GM21528 (cell line): ENCODE data around the gene SLC25A15.

Experiments
- ATAC-seq: cut with Tn5 transposase; IDR thresholded peaks from one replicate; pipeline ENCODE4 v1.9.1; 2021; ENCODE audit warnings: mild to moderate bottlenecking, moderate library complexity; ENCODE audit not compliant: unreplicated experiment, low FRiP score

SLC25A15 gene

DNA sequence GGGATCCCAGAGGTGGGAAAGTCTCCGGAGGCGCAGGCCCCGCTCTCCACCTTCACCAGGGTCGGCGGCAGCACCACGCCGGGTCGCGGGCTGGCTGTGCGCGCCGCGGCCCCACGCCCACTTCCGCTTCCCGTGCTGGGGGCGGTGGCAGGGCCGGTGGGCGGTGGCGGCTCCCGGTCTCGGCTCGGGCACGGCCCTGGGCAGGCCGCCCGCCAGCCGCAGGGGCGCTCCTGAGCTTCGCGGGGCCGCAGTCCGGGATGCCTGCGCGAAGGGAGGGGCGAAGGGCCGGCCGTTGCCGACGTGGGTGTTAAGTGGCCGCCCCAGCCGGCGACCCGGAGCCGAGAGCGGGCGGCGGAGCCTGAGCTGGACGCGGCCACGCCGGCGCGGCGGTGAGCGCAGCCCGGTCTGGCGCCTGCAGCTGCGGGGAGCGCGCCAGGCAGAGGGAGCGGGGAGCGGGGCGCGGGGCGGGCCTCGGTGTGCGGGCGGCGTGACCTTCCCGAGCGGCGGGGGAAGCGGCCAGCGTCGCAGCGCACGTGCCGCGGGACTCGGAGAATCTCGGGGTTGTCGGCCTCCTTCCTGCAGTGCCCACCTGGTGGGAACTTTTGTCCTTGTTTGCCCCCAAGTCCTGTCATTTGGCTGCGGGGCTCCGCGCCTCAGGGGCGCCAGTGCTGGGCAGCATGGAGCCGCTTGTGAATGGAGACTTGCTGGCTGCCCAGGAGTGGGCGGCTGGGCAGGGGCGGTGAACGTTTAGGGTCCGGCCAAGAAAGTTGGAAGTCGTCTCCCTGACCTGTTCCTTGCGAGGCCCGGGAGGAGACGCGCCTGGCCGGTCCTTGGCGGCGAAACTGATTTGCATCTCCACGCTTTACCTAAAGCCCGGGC, at the start of gene SLC25A15:
Gene SLC25A15, plus strand, starts transcription at position 337 of the 879 bp plus-strand sequence. CDS start 3,616 bp downstream, outside the sequence.
- ATAC-seq: peak; percentile 82

DNA sequence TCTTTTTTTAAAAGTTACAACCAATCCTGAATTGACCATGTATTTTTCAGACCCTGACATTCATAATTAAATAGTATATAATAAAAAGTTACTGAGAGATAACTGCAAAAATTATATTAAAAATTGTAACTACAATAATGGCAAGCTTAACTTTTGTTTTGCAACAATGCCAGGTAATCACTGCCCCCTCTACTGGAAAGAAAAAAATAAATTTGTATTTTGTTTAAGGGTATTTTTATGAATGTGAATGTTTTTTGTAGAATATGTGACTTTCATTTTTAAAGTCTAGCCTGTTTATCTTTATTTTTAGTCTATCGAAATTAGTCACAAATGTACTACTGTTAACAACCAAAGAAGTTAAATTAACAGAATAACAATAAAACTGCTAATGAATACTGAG, 40.1 kb upstream of the SLC25A15 start:
- no peak for ATAC-seq

DNA sequence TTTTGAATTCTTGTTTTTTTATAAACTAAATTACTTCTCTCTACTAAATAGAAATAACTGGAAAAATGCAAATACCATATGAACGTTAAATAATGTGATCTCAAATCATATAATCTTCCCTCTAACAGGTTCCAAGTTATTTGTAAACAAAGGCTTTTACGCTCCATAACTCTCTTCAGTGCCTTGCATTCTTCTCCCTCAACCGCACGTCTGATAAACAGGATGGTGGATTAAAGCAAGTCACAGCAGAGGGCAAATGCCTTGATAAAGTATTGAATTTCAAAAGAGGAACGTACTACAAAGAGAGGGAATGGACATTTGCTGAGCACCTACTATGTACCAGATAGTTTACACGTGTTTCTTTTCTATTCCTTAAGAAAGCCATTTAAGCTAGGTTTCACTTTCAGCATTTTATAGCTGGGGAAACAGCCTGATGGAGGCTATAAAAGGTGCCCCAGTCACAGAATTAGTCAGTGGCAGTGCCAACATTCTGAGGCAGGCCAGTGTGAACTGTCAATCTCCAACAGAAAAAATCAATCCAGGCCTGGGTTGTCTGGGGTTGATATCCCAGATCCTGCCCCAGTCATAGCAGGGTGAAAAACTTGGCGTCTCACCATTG, 34.2 kb upstream of the SLC25A15 start:
- ATAC-seq: no peak

DNA sequence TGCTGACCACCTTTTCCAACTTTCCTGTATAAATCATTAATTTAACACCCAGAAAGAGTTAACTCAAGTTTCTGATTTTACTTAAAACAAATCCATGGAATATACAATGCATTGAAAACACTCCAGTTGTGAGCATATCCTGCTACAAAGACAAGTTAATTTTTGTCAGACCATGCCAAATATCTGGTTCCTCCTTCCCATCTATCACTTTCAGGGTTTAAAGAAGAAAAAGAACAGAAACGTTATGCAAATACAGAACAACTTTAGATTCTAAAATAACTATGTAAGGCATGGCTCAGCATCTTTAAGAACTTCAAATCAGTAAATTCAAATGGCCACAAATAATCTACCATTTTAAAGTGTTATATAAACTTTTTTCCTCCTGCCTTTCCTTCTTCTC, 33.4 kb upstream of the SLC25A15 start:
- peak; percentile 64 for ATAC-seq

DNA sequence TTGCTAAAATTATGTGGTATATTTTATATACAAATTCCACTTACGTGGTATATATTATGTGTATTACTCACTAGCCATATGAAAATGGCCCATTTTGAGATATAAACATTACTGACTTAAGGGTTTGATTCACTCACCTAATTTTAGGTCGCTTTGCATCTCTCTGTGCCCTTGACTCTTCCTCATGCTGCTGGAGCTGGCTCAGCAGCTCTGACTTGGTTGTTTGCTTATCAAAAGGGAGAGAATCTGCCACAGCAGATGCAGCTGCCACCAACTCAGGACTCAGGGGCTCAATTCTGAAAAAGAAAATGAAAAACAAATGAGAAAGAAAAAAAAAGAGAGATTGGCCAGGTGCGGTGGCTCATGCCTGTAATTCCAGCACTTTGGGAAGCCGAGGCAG, 30.6 kb upstream of the SLC25A15 start:
- no peak for ATAC-seq

DNA sequence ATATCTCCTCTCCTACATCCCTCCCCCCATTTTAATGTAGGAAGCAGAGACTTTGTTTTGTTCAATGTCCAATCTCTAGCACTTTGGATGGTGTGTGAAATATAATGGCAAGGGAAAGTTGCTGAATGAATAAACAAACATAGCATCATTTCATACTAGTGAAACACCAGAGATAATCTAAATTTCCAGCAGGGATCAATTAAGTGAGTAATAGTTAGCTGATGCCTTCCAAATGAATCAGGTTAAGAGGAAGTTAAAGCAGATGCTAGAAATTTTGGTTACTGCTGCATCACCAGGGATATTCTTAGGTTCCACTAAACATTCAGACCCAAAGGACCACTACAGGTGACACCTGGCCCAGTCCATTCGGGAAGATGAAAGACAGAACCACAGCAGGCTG, 26.6 kb upstream of the SLC25A15 start:
- no peak for ATAC-seq

DNA sequence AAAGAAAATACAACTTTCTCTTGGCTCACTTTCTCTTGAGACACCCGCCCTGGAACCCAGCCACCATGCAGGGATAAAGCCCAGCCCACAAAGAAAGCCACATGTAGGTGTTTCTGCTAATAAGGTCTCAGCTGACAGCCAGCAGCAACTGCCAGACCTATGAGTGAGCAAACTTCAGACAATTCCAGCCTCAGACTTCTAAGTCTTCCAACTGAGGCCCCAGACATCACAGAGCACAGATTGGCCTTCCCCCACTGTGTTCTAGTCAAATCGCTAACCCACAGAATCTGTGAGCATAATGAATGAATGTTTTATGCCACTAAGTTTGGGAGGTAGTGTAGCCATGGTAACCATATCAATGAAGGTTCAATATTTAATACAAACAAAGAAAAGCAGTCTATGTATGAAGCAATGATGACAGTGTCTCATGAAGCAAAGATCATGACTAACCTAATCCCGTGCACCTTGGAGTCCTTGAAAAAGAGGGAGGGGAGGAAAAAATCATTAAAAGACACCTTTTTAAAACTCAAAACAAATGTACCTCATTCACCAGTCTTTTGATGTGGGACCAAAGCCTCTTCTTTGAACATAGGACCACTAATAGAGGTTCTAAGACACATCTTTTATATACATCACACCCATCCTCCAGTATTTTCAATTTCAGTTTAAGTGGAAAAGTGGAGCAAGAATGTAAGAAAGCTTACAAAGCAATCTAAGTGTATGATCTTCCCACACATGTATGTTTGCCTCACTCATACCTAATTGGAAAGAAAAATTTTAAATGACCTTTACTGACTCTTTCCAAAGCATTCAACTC, 24.6 kb upstream of the SLC25A15 start:
- ATAC-seq: no peak

DNA sequence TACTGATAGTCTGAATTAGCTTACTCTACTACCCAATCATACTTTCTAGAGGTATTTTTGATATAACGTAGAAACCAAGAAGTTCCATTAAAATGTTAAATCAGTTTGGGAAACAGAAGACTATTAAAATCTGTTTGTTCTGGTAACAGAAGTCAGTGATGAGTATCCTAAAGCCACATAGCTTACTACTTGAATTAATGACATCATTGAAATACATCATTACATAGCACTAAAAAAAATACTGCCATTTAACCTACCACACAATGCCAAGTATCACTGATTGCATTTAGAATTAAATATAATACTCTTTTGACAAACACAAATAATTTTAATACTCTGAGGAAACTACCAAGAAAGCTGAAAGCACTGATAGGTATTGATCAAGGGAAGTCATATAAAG, 23.8 kb upstream of the SLC25A15 start:
- no peak for ATAC-seq

DNA sequence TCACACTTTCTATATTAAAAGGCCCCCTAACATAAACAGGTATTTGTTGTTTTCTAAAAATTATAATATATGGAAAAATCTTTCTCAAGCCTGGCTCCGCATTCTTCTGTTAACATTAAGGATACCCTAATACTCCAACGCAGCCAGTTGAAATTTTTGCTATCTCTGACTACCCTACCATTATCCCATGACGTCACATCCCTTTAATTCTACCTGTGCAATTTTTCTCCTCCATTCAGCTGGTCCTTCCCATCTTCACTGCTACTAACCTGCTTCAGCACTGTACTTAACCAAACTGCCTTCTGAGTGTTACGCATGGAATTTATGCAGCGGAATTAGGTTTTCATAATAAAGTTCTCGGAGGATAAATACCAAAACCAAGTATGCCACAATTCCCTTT, 19.4 kb upstream of the SLC25A15 start:
- ATAC-seq: no peak

DNA sequence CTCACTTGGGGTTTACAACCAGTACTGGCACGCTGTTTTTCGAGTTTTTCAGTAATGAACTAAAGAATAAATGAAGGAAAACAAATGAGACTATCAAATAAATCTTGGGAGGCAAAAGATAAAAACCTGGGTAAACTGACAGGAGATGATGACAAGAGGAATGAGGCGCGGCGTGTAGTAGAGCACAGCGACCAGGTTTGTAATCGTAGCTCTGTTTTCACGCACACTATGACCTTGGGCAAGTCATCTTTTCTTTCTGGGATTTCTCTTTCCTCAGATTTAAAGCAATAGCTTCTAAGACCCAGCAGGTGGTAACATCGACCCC, 18.8 kb upstream of the SLC25A15 start:
- no peak for ATAC-seq

DNA sequence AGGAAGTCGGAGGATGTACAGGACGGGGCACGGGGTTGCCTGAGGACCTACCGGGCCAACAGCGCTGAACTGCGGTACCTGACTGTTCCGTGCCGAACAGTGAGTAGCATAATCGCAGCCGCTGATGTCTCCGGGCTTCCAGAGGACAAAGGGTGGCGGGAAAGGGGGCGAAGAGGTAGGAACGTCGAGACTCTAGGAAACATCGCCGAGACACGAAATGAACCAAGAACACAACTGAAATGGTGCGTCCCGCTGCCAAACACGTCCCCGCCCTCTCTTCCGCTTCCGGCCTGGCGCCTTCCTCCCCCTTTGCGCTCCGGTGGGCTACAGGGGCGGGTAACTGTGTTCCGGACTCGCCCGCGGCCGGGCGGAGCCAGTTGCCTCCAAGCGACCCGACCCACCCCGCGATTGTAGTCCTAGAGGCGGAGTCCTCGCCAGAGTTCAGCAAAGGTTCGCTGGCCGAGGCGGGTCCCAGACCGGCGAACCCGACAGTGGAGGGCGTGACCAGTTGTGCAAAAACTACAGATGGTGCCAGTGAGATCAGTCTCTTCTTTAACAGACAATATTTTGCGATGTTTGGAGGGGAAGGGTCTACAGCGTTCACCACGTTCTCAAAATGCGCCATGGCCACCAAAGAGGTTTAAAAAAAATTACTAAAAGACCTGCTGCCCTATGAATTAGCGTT, 18.3 kb upstream of the SLC25A15 start, which contains the start of gene MRPS31:
Gene MRPS31, minus strand, starts transcription at position 257 of the 685 bp plus-strand sequence. Its CDS starts 54 bp downstream, at position 203.
- peak; percentile 96 for ATAC-seq

DNA sequence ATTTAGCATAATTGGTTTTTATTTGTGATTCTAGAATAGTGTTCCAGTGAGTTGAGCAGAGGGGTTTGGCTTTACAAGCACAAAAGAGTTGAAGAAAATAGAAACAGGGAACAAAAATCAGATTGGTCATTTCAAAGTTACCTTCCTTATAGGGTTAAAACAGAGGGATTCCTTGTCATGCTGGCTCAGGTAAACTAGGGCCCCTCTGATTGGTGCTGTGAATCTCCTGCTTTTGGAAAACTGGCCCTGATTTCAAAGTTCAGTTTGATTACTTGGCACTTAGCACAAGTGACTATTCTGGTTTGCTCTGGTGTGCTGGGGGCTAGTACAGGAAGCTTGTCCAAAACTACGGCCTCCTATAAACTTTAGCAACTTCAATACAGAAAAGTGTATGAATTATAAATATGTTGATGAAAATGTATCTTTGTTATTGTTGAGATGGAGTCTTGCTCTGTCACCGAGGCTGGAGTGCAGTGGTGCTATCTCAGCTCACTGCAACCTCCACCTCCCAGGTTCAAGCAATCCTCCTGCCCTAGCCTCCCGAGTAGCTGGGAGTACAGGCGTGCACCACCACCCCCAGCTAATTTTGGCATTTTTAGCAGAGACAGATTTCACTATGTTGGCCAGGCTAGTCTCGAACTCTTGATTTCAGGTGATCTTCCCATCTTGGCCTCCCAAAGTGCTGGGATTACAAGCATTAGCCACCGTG, 16.5 kb upstream of the SLC25A15 start:
- ATAC-seq: no peak

DNA sequence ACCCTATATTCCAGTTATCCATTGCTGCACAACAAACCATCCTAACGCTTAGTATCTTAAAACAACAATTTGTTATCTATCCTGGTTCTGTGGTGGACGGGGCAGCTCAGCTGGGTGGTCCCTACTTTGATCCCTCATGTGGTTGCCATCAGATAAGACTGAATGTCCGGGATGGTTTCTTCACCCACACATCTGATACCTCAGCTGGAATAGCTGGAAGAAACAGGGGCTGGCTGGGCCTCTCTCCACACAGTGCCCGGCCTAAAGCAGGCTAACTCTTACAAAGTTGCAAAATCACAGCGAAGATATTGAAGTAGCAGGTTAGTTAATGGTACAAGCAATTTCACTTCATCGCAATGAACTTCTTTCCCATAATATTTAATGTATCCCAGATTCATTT, 14.7 kb upstream of the SLC25A15 start:
- no peak for ATAC-seq

DNA sequence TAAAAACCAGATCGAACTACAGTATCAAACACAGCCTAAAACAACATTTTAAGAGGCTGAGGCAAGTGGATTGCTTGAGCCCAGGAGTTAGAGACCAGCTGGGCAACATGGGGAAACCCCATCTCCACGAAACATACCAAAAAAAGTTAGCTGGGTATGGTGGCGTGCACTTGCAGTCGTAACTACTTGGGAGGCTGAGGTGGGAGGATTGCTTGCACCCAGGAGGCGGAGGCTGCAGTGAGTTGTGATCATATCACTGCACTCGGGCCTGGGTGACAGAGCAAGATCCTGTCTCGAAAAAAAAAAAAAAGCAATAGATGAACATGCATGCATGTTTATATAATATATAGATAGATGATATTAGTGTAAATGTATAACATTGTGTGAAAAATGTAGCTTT, 13.2 kb upstream of the SLC25A15 start:
- ATAC-seq: no peak

DNA sequence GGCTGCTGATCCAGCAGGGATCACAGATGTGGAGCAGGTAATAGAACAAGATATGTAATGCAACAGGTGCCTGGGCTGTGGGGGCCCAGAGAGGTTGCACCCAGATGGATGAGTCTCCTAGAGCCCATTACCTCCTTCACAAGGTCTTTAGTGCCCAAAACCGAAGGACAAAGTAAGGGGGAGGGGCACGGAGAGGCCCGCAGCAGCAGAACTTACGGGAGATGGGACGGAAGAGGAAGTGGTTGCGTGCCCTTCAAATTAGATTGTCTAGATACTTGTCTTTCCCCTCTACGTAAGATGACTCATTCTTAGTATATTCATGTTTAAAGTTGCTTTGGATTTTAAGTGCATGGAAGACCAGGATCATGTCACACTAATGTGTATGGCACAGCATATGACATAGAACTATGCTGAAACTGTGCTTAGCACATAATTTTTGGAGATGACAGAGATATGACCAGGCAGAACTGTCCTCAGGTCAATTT, 12.7 kb upstream of the SLC25A15 start:
- peak; percentile 46 for ATAC-seq

DNA sequence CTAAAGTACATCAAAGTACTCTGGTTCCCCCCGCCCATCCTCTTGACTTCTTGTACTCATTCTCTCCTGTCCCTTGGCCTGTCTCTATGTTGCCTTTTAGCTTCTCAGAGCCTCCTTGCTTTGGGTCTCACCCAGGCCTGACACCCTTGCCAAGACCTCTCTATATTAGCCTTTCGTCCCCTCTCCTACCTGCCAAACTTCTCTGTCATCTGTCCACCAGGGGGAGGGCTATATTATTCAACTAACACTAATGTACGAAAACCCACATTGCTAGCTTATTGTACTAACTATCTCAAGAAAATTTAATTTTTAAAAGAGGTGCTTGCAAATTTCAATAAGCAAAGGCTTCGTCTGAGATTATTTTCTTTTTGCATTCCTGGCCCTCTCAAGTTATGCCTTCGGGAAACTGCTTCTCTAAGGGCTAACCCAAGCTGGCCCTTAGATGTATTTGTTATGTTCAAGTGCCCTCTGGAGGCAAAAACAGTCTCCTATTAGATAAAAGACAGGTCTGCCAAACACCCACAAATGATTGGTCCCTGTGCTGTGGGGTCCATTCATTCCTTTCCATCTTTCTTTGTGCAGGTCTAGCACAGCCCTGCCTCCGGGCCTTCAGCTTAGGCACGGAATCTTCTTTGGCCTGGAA, 12.1 kb upstream of the SLC25A15 start:
- peak; percentile 79 for ATAC-seq

DNA sequence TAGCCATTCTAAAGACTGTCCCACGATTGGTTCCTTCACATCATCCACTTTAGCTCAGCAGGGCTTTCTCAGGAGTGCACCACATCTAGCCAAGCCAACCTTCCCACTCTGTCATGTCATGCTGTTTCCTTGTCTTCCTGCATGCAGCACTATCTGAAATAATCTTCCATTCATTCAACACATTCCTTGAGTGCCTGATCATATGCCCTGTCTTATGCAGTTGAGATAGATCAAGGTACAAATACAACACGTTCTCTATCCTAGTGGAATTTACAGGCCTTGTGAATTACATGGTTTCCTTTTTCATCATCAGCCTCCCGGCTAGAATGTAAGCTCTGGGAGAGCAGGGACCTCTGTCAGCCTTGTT, 11.6 kb upstream of the SLC25A15 start:
- peak; percentile 6 for ATAC-seq

DNA sequence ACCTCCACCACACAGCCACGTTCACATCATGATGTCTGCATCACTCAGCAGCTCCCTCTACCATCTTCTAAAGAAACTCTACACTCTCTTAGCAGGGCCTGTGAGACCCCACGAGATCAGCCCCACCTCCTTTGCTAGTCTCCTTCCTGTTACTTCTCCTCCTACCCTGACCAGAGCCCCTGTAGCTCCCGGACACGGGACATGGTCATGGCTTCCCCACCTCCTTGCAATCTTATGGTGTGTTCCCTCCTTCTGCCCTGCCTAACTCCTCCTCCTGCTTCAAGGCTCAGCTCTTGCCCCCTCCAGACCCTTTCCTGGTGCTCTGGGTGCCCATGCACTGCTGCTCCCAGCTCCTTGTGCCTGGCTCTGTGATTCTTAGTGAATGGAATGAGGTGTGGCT, 10.4 kb upstream of the SLC25A15 start:
- ATAC-seq: no peak

DNA sequence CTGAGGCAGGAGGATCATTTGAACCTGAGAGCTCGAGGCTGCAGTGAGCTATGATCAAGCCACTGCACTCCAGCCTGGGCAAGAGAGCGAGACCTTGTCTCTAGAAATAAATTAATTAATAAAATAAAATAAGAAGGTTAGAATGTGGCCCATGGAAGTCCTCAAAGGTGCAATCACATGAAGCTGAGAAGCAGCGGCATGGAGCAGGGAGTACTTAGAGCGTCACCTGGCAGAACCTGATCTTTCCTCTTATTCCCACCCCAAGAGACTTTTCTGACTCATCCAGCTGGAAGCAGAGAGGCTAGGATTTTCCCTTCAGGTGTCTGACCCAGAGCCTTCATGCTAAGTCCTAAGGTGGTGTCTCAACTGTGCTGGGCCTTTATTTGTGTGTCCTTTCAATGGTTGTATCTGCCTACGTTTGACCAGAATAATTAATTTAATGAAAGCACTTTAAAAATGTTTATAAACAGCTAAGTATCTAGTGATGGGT, 9.6 kb upstream of the SLC25A15 start:
- ATAC-seq: no peak
